Measurements from ENCODE around the gene OR10A2.
"Not testable (repeated sequence)": the region's sequence is repeated elsewhere in the genome, so short reads cannot be mapped to it uniquely, and the experiment has no call there.

Gene OR10A2

GRCh38 chr11:6900327-6900999 lies 37.6 kb downstream of the OR10A2 start:
- no peak for TF ChIP-seq CTCF (conservative IDR thresholded peaks at IDR 0.05)
- H3K27ac ChIP-seq: no peak overlapping the region

GRCh38 chr11:6904804-6905203 lies 41.9 kb downstream of the OR10A2 start:
- H3K27ac ChIP-seq: not testable (repeated sequence)

- no peak for TF ChIP-seq CTCF (conservative IDR thresholded peaks at IDR 0.05)
- H3K27ac ChIP-seq: no peak overlapping the region
Measured at GRCh38 chr11:6911378-6911777, 48.5 kb downstream of the OR10A2 start.

- H3K27ac ChIP-seq: no peak overlapping the region
- no peak for TF ChIP-seq CTCF (conservative IDR thresholded peaks at IDR 0.05)
Measured at GRCh38 chr11:6911948-6912347, 49.1 kb downstream of the OR10A2 start.

GRCh38 chr11:6919698-6920097 lies 56.8 kb downstream of the OR10A2 start:
- H3K27ac ChIP-seq: no peak overlapping the region
- TF ChIP-seq CTCF (conservative IDR thresholded peaks at IDR 0.05): no peak

- no peak for TF ChIP-seq CTCF (conservative IDR thresholded peaks at IDR 0.05)
- H3K27ac ChIP-seq: no peak within 1 kb of the TSS
Measured at GRCh38 chr11:6920702-6921101, 57.8 kb downstream of the OR10A2 start, which contains the start of gene OR2D3. Gene OR2D3, plus strand, starts transcription at chr11:6921002. Its CDS starts 0 bp downstream, at chr11:6921002.
